Ovary (tissue), 9 donors: ENCODE data around the gene ROS1. TPM values are rescaled to one million over a fixed set of nuclear protein-coding genes. Genes with fewer than 3 reads are reported as not detected.

Experiments used
- DNase-seq, 5 donors: peaks; one replicate each; pipeline ENCODE4 v3.0.0-alpha.2; 2019 to 2020
- H3K27ac ChIP-seq, 2 donors: fragments of 200-600 bp; one replicate each; pipeline versions ENCODE4 v1.5.1 to v1.8.0; 2019 to 2022
- H3K27me3 ChIP-seq: fragments of 200-600 bp; one replicate; pipeline ENCODE4 v1.8.0; 2022
- H3K36me3 ChIP-seq: fragments of 200-600 bp; sonication (generic); one replicate; pipeline ENCODE4 v1.5.1; 2019
- H3K4me1 ChIP-seq: one replicate; pipeline ENCODE4 v1.8.1; 2013; ENCODE audit warnings: mild to moderate bottlenecking, moderate library complexity; ENCODE audit not compliant: insufficient read depth
- H3K4me3 ChIP-seq: fragments of 200-600 bp; sonication (generic); one replicate; pipeline ENCODE4 v1.5.1; 2017
- H3K9me3 ChIP-seq, 2 donors: fragments of 200-600 bp in 1 of 2; sonication (generic) in 1 of 2; one replicate each; pipeline versions ENCODE4 v1.5.1 to v1.8.1; 2013 to 2019; ENCODE audit warnings: mild to moderate bottlenecking in 1 of 2, moderate library complexity in 1 of 2
- CTCF ChIP-seq, 3 donors: fragments of 450-650 bp in 2 of 3; fragments of 200-600 bp in 1 of 3; IDR thresholded peaks; one replicate each; pipeline versions ENCODE4 v1.5.1 to v1.8.0; 2016 to 2022; ENCODE audit warnings: antibody characterized with exemption in 3 of 3, mild to moderate bottlenecking in 1 of 3
- EP300 ChIP-seq: sonication (generic); formaldehyde crosslinking; IDR thresholded peaks from one replicate; pipeline ENCODE4 v1.6.1; 2017; ENCODE audit warnings: antibody characterized with exemption
- POLR2A ChIP-seq: fragments of 450-650 bp; IDR thresholded peaks from one replicate; pipeline ENCODE4 v1.6.1; 2017; ENCODE audit warnings: antibody characterized with exemption, mild to moderate bottlenecking, moderate library complexity
- WGBS, 3 donors: extraction: QIAGEN DNeasy Blood & Tissue Kit in 1 of 3; methylation state at CpG; one replicate each; pipeline versions ENCODE4 v1.1.5 to v1.1.7; 2013 to 2017; 5-methylcytosine and 5-hydroxymethylcytosine counted together
- intact Hi-C, 4 donors: fragments of 100-400 bp; cut with DNase I; formaldehyde crosslinking; loops; one replicate each; pipeline versions ENCODE4 v1.11.0 to v1.15.1; 2022 to 2023
- polyA plus RNA-seq, 2 donors: library from polyadenylated mRNA; stranded (reverse); fragments of 200-250 nt in 1 of 2; fragments of 350-450 nt in 1 of 2; fragmentation: Illumina TruSeq in 1 of 2; extraction: RNeasy Lipid Tissue Mini Kit (QIAGEN cat#74804) in 1 of 2; gene quantifications; one replicate each; pipeline ENCODE4 v1.2.3, GENCODE V29; 2013 to 2014
- total RNA-seq, 7 donors: library from RNA; depleted of rRNA in 2 of 7; stranded (reverse); fragments of >200 nt in 2 of 7; fragmentation: NEBNext Ultra II Directional in 3 of 7; extraction: Animal tissue kit (Norgen Biotek cat#: 25700) in 3 of 7; gene quantifications; one replicate each; pipeline versions ENCODE4 v1.1.0 to v1.2.4, GENCODE V29; 2016 to 2023
- donor health status: DM: no; HTN: no; CAD: no; lungs with moderate emphysema.
- donor health status: DM: no; HTN: no; CAD: no.
- donor health status: Bipolar disorder and iron deficiency.
- donor health status: DM: yes; HTN: yes; CAD: no.
- donor health status: DM: no; HTN: no; CAD: no.
- donor health status: DM: yes; HTN: yes; CAD: no.

Gene ROS1
- total and polyA plus RNA-seq, 9 donors = under 0.01 to 0.62 (median 0.14) TPM; not detected in 5

GRCh38 chr6:117395164-117395563 lies 30.6 kb downstream of the ROS1 start:
- intact Hi-C loops = no loop called here
- H3K27ac ChIP-seq = no peak overlapping the region
- H3K36me3 ChIP-seq = no peaks in the 10 kb centered on the region
- no peaks in the 10 kb centered on the region for H3K9me3 ChIP-seq
- H3K27me3 ChIP-seq = no peaks in the 10 kb centered on the region
- 6 to 18% (median 7%) methylated on average over 1 of the region's 1 CpG for WGBS, 3 donors
- no peaks in the 10 kb centered on the region for H3K4me1 ChIP-seq
- H3K4me3 ChIP-seq = no peak overlapping the region
- TF ChIP-seq CTCF (IDR thresholded peaks at IDR 0.05) (no peak), POLR2A (no peak), EP300 (no peak)
- no peak for DNase-seq

- Histone ChIP-seq H3K4me1 (no peaks in the 10 kb centered on the region), H3K9me3 (no peaks in the 10 kb centered on the region), H3K27ac (no peak overlapping the region), H3K36me3 (no peaks in the 10 kb centered on the region), H3K27me3 (no peaks in the 10 kb centered on the region), H3K4me3 (no peak overlapping the region)
- TF ChIP-seq POLR2A (no peak), EP300 (no peak), CTCF (IDR thresholded peaks at IDR 0.05) (no peak)
- WGBS, 3 donors = 81 to 88% (median 82%) methylated on average over 2 of the region's 2 CpGs
- intact Hi-C loops = no loop called here
- no peak for DNase-seq
Observed at GRCh38 chr6:117393045-117393444, 32.7 kb downstream of the ROS1 start.

DNA sequence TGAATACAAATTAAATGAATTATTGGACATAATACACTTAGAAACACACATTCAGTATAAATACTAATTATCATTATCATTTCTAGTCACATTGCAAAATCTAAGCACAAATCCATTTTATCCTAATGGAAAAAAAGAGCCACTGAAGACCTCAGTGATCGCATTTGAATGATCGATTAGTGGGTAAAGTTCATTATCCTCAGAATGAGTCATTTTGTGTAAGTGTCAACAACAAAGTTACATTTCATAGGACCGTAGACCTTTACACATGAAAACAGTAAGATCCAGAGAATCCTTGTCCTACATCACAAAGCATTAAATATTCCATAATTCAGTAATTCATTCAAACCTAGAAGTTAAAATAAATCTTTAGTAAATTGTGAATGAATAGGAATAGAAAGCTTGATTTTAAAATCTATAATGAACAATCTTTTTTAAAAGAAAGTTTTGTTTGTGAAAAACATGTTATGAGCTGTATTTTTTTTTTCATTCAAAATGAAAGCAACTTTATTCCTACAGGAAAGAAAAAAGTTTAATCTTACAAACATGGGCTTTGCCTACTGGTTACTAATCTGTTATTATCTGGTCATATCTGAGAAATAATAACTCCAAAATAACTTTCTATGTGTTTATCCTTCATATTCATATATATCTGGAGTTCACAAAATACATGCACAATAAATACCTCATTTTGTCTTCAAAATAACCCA lies 33.7 kb downstream of the ROS1 start:
- TF ChIP-seq EP300 = no peak
- TF ChIP-seq CTCF (IDR thresholded peaks at IDR 0.05) = no peak
- no peak for TF ChIP-seq POLR2A
- DNase-seq = no peak
- 89 to 93% (median 89%) methylated on average over 3 of the region's 3 CpGs for WGBS, 3 donors
- no peaks in the 10 kb centered on the region for H3K9me3 ChIP-seq
- no peaks in the 10 kb centered on the region for H3K27me3 ChIP-seq
- H3K27ac ChIP-seq = no peak overlapping the region
- H3K36me3 ChIP-seq = no peaks in the 10 kb centered on the region
- no peaks in the 10 kb centered on the region for H3K4me1 ChIP-seq
- intact Hi-C loops = no loop called here
- no peak overlapping the region for H3K4me3 ChIP-seq

- DNase-seq = no peak
- no peaks in the 10 kb centered on the region for H3K27me3 ChIP-seq
- H3K4me3 ChIP-seq = no peak overlapping the region
- no peaks in the 10 kb centered on the region for H3K9me3 ChIP-seq
- no peaks in the 10 kb centered on the region for H3K36me3 ChIP-seq
- no peak overlapping the region for H3K27ac ChIP-seq
- WGBS, 3 donors = 86 to 93% (median 87%) methylated on average over 11 of the region's 11 CpGs
- TF ChIP-seq CTCF (IDR thresholded peaks at IDR 0.05) (no peak), POLR2A (no peak), EP300 (no peak)
- intact Hi-C loops = no loop called here
- H3K4me1 ChIP-seq = no peaks in the 10 kb centered on the region
Observed at GRCh38 chr6:117389227-117390057, 36.3 kb downstream of the ROS1 start.
